Hematopoietic multipotent progenitor cell (in vitro differentiated cells): ENCODE data around the gene CD34. TPM values are rescaled to one million over a fixed set of nuclear protein-coding genes. Genes with fewer than 3 reads are reported as not detected.
"Not testable (repeated sequence)": the region's sequence is repeated elsewhere in the genome, so short reads cannot be mapped to it uniquely, and the experiment has no call there.

Experiments
- DNase-seq, 3 donors: peaks; one replicate each; pipeline ENCODE4 v3.0.0-alpha.2; 2011 to 2015; ENCODE audit warnings: low read depth in 2 of 3, low spot score in 2 of 3
- total RNA-seq: library from RNA; depleted of rRNA; stranded (reverse); fragments of >200 nt; gene quantifications from one replicate; pipeline ENCODE4 v1.2.3, GENCODE V29; 2012

Gene CD34
- total RNA-seq, 1 donor, result 126 TPM

DNA sequence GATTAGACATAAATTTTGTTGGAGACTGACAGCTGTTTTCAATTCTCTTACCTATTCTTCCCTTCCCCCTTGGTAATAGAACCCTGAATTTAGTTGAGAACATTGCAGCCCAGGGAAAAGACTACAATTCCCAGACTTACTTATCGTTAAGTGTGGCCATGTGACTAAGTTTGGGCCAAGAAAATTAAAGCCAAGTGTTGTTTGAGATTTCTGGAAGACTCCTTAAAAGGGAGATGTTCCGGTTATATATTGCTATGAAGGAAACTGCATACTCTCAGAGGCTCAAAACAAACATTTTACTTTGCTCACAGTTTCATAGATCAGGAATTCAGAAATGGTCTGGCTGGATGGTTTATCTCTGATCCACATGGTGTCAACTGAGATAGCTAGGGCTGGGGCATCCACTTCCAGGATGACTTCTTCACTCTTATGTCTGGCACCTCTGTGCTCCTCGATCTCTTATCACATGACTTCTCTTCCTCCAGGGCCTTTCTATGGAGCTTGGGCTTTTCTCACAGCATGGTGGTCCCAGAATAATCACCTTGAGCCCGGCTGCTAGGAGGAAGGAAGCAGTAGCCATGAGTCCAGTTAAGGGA, 22.4 kb upstream of the CD34 start:
- no peak for DNase-seq

DNA sequence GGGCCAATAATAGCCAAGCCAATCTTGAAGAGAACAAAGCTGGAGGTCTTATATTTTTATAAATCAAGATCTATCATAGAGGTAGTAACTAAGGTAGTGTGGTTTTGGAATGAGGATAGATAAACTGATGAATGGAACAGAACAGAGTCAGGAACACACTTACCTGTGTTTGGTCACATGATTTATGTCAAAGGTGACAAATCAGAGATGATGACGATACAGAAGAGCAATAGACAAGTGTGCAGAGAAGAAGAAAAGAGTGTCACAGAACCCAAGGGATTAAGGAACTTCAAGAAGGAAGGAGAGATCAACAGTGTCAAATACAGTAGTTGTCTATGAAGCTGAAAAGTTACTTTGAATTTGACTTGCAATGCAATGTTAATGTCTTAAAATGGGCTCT, 16.1 kb upstream of the CD34 start:
- DNase-seq, result no peak

DNA sequence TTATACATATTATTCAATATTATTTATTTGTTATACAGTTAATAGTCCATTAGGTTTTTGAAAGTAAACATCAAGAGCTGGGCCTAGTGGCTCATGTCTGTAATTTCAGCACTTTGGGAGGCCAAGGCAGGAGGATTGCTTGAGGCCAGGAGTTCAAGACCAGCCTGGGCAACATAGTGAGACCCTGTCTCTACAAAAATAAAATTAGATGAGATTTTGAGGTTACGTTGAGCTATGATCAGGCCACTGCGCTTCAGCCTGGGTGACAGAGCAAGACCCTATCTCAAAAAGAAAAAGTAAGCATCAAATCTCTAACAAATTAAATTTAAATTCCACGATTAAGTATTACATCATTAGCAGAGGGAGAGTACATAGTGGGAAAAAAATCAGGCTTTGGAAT, 15.0 kb upstream of the CD34 start:
- not testable (repeated sequence) for DNase-seq

DNA sequence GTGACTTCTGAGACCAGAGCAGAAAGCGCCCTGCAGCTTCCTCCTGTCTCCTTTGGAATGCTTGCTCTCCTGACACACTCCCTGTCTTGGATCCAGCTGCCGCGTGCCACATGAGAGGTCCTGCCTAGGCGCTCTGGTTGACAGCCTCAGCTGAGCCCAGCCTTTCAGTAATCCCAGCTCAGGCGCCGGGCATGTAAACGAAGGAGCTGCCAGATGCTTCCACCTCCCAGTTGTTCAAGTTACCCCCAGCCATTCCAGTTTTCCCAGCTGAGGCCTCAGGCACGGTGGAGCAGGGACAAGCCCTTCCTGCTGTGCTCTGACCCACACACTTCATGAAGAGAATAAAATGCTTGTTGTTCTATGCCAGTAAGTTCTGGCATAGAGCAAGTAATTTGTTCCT, 14.3 kb upstream of the CD34 start:
- DNase-seq, result no peak

DNA sequence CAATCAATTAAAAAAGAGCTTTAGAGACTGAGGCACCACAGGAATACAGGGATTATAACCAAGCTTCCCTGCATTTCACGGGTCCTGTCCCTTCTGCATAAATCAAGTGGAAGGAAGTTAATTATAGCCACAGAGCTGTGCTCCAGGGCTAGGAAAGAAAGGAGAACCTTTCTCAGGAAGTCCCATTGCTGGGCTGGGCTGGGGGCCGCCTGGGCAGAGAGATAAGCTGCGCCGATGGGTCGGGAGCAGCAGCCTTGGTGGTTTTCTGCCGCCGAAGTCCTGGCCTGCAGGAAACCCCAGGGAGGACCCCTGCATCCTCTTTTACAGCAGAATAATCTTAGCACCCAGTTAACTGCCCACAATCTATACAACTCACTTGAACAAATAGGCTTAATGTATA, 12.6 kb upstream of the CD34 start:
- peak in 2 of 3 donors; percentile 93 to 95 for DNase-seq

DNA sequence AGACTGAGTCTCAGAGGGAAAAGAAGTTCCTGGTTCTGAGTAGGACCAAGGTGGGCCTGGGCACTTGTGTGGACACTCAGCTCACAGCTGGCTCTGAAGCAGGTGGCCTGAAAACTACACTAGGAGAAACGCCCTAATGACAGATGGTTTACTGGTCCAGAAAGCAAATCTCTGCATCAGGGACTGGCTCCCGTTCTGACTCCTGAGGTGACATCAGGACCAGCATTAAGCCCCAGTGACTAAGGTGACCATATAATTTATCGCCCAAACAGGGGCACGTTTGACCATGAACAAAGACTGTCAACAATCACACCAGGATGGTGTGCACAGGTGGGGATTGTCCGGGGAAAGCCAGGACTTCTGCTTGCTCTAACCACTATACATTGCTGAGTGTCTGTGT, 12.2 kb upstream of the CD34 start:
- DNase-seq, result no peak

DNA sequence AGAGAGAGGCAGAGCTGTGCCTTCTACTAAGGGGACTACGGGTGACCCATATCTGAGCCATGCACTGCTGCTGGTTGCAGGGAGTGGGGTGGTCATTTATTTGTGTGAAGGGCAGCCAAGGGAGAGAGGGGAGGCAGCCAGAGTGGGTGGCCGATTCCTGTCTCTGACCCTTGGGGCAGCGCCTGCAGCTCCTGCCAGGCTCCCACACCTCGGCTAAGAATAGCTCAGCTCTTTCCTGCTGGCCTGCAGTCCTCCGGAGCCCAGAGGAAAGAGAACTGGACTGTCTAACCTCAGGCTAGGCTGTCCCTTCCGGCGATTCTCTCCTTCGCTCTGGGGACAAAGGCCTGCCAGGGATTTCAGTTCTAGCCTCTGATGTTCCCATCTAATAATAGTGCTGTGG, 11.6 kb upstream of the CD34 start:
- no peak for DNase-seq

DNA sequence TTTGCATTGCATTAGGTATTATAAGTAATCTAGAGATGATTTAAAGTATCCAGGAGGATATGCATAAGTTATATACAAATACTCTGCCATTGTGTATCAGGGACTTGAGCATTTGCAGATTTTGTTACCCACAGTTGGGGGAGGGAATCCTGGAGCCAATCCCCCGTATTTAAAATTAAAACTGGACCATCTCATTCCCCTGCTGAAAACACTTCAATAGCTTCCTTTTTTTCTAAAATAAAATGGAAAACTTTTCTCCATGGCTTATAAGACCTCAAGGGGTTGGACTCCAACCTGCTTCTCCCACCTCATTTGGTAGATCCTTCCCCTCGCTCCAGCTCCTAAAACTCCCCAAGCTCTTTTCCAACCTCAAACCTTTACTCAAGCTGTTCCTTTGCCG, 10.4 kb upstream of the CD34 start:
- no peak for DNase-seq

DNA sequence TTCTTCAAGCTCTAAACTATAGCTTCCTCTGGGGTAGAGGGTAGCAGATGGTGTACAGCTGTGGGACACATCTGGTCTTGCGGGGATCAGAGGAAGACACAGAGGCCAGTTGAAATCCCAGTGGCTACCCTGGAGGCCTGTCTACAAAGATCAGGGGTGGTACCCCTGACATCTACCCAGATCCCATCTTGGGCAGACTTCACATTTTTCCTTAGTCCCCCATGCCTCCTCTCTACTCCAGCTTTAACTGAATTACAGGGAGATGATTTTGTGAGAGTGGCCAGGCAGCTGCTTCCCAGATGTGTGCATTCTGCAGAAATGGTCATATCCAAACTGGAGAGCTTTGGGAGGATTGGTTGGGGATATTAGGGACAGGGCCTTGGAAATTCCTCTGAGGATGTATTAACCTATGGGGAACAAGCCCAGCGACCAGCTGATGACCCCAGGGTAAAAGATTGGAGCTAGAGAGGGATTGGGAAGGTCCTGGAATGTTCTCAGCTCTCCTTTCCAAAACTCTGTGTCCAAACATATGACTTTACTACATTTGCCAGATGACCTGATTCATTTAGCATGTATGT, 9.6 kb upstream of the CD34 start:
- no peak for DNase-seq

DNA sequence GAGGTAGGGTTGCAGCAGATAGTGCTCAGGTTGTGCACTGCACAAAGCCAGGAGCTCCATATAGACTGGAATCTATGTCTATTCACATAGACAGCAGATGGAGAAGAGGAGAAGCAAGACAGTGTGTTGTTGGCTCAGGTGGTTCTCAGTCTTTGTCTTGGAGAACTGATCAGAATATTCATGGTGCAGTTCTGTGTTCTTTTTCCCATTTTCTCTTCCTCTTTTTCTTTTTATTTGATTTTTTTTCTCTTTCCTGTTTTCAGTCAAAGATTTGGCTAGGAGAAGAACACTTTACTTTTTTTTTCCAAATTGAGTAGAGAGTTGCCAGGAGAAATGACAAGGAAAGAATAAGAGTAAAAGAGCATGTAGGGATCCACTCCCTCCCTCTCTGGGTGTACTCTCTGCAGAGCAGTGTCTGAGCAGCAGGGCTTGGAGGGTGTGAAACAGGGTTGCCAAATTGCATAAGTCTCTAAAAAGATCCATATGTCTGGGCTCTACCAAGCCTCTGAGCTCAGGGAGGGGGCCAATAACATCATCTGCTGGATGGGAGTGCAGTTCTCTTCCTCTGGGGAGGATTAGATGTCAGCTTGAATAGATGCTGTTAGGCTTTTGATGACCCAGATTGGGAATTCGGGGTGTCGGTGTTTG, 8.7 kb upstream of the CD34 start:
- peak in 1 of 3 donors; percentile 40 for DNase-seq

DNA sequence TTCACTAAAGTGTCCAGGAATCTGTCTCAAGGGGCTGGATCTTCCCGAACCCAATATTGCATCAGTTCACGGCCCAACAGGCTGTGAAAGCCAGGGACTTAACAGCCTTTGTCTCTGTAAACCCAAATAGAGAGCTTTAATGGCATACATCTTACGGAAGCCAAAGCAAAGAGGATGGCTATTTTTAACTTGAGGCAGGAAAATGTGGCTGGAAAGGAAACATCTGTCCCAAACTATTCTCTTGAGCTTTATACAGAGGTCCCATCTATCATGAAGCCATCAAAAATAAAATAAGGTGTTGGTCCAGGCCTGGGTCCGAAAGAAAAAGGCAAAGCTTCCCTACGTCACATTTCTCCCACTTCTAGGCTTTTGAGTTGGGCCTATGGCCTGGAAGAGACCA, 7.7 kb upstream of the CD34 start:
- no peak for DNase-seq

DNA sequence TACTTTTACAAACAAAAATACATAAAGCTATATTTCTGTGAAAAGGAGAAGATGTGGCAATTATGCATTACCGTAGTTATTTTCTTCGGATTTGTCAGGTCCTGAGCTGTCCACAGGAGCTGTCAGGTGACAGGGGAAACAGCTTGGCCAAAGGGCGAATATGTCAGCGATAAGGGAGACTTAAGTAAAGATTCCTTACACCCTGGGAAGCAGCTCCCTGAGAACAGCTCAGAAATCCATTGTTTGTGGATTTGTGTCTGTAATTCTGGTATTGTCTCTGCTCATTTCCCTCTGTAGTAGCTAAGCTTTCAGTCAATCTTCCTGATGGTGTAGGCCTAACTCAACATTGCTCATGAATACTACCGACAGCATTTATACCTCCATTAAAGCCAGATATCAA, 7.1 kb upstream of the CD34 start:
- DNase-seq, result no peak

DNA sequence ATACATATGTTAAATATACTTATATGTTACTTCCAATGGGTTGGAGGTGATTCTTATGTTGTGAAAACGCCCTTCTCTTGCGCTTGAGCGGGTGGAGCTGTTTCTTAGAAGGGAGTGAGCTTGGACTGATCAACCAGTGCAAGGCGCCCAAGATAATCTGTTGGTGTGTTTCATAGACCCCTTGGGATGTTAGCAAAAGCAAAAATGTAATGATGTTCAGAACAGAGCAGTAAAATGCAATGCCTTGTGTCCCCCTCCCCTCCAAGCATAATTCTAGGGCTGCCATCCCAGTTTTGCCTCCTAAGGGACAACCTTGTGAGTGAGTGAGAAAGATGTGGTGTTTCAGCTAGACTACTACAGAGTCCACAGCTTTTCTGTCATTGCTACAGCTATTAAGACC, 6.2 kb upstream of the CD34 start:
- no peak for DNase-seq

DNA sequence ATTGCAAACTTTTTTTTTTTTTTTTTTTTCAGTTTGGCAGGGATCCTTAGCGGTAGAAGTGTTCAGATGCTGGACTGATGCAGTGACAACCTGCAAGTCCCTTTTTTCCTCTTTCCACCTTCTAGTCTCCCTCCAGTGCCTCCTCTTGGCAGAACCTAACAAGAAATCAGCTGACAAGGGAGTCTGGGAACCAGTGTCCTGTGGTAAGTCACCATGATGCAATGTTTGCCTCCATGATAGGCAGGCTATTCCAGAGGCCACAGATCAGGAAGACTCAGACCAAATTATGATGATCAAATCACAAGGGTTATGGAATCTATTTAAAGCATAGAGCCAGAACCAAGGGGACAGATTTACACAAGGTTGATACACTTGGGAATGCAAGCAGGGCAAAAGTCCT, 3.0 kb upstream of the CD34 start:
- no peak for DNase-seq

DNA sequence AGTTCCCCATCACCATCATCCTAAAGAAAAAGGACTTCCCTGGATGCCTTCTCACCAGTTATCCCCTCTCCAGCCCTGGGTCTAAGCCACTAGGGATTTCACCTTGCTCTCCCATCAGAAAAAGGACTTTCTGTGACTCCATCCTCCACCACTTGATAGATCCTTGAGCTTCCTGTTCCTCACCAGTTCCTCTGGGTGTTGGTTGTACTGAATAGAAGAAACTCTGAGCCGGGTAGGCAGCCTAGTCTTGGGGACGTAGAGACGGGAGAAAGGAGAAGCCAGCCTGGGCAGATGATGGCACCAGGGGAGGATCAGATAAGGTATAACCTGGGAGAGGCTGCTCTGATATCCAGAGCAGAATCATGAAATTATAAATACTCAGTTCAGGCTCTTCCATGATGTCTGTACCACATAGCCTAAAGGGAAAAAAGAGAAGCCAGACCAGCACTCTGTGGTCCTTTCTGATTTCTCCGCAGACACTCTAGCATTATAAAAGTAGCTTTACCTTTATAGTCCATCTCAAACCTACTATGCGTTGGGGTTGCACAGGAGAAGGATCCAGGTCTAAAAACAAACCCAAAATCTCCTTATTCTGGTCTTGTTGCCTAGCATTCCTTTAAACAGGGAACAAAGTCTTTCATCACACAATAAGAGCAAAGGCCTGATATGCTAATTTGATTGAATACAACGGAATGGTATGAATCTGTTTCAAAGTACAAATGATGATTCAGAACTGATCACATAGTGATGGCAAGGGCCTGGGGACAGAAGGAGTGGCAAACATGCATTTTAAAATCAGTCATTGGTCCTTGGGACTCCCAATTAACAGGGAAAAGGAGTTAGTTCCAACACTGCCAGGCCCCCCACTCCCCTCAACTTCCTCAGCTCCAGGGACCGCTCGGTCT, 1.2 kb upstream of the CD34 start:
- DNase-seq, result peak in 1 of 3 donors; percentile 40

DNA sequence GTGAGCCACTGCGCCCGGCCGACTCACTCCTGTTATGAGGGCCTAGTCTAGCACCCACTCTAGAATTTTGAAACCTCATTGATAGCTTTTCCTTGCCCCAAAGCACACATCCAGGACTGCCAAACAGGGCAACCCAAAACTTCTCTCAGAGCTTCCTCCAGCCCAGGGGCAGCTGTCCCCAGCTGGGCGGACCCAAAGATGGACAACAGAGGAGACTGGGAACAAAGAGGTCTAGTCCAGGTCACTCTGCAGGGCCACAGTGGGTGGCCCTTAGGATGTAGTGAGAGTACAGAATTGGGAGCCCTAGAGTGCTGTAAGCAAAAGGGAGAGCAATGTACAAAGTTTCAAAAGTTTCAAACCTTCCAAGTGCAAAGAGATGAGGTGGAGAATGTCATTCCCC, 1.2 kb downstream of the CD34 start:
- DNase-seq, result no peak

DNA sequence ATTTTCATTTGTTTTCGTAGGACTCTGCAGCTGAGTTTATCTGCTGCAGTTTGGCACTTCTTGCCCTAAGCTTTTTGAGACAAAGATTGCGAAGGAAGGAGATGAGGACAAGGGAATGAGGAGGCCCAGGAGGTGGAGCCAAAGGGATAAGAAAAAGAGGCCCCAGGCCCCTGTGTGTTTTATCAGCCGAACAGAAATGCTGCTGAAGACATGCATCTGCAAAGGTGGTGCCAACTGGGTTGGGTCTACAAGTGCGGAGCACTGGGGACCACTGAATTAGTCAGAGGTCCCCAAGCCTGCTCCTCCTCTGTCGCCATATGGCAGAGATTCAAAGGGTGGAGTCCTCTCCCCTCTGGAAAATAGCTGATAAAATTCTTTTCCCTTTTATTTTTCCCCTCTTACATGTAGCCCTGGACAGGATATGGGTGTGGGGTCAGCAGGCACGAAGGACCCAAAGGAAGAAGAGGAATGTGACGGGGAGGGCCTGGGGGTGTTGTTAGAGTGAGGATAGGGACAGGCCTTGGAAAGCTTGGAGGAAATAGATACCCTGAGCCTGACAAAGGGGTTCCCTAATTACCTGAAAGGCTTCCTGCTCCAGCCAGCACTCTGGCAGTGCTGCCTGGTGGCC, 2.7 kb downstream of the CD34 start:
- peak in 1 of 3 donors; percentile 52 for DNase-seq

DNA sequence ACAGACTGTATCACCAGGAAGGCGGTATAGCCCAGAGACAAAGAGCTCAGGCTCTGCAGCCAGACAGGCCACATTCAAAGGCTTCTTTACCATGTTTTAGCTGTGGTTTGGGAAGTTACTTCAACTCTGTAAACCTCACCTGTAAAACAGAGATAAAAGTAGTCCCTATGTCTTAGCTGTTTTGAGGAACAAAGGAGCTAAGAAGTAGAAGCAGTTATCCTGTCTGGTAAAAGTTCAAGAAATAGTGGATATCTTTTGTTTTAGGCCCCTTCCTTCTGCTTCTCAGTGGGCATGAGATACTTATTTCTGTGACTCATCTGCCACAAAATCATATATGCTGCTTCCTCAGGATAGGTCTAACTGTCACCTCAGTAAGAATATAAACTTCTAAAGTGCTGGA, 6.5 kb downstream of the CD34 start:
- peak in 2 of 3 donors; percentile 60 to 65 for DNase-seq

DNA sequence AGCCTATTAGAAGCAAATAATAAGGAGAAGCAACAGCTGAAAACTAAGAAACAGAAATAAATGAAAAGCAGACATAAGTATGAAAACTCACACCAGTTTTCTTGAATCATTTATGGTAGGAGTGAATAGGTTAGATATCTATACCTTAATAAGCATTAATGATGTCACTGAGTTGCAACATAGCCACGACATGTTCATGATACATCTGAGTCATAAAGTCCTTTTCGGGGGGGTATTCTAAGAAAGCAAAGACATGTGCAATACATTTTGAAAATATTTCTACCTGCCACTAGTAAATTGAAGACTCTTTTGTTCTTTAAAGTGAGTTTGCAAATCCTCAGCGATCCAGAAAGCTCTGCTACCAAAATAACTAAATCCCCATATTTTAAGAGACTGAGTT, 7.2 kb downstream of the CD34 start:
- peak in 2 of 3 donors; percentile 38 to 57 for DNase-seq

DNA sequence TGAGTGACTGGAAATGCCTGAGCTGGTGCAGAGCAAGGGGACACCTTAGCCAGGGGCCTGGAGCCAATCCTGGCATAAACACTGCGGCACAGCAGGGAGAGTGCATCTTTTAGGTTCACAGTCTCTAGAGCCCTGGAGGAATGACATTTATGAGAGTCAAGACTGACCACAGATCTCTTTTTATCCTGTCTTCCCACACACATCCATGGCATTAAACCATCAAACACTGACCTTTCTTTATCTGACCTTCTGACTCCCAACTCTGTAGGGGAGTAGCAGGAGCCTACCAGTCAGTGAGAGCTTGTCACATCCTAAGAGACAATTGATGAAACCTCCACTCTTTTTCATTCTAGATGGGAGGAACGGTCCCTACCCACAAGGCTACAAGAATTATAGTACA, 7.9 kb downstream of the CD34 start:
- DNase-seq, result no peak

DNA sequence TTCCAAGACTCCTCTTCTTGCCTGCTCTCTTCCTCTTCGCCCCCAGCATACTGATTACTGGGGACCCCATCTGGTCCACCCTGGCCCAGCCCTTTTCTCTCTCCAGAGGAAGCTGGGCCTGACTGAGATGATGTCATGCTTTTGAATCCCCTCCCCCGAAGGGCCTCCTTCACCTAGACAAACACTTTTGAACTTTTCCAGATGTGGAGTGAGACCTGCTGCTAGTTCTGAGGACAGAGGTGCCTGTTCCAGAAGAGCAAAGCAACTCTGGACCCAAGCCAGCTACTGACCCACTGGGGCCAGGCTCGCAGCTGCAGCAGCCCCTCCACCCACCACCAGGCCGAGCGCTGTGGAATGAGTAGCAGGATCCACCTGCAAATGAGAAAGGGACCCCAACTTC, 8.4 kb downstream of the CD34 start:
- no peak for DNase-seq
